HEK293 (cell line): ENCODE measurements around the gene C1QL2.

Source experiments
- GLIS1 ChIP-seq: fragments of 450-650 bp; formaldehyde crosslinking; IDR thresholded peaks from 2 replicates; pipeline ENCODE4 v1.5.1; 2016; ENCODE audit warnings: missing biosample characterization, missing genetic modification characterization
- KLF1 ChIP-seq: fragments of 450-650 bp; formaldehyde crosslinking; IDR thresholded peaks from 2 replicates; pipeline ENCODE4 v1.5.1; 2016; ENCODE audit warnings: missing biosample characterization, missing genetic modification characterization
- KLF16 ChIP-seq: fragments of 450-650 bp; formaldehyde crosslinking; IDR thresholded peaks from 2 replicates; pipeline ENCODE4 v1.5.1; 2017; ENCODE audit warnings: missing biosample characterization, missing genetic modification characterization
- PBX3 ChIP-seq: sonication (generic); formaldehyde crosslinking; IDR thresholded peaks from 2 replicates; pipeline ENCODE4 v1.8.1; 2022; ENCODE audit warnings: mild to moderate bottlenecking, moderate library complexity, missing genetic modification reagents
- PRDM10 ChIP-seq: fragments of 450-650 bp; formaldehyde crosslinking; IDR thresholded peaks from 2 replicates; pipeline ENCODE4 v1.5.1; 2016; ENCODE audit warnings: missing biosample characterization, missing genetic modification characterization
- SCRT2 ChIP-seq: fragments of 450-650 bp; formaldehyde crosslinking; IDR thresholded peaks from 2 replicates; pipeline ENCODE4 v1.5.1; 2016; ENCODE audit warnings: missing biosample characterization, missing genetic modification characterization
- SP2 ChIP-seq: fragments of 450-650 bp; formaldehyde crosslinking; IDR thresholded peaks from 2 replicates; pipeline ENCODE4 v1.5.1; 2016; ENCODE audit warnings: missing biosample characterization, missing genetic modification characterization
- TSHZ1 ChIP-seq: fragments of 450-650 bp; formaldehyde crosslinking; IDR thresholded peaks from 2 replicates; pipeline ENCODE4 v1.5.1; 2016; ENCODE audit warnings: missing biosample characterization, missing genetic modification characterization, borderline replicate concordance
- YY2 ChIP-seq: fragments of 450-650 bp; formaldehyde crosslinking; IDR thresholded peaks from 2 replicates; pipeline ENCODE4 v1.5.1; 2016; ENCODE audit warnings: missing biosample characterization, missing genetic modification characterization
- ZBTB17 ChIP-seq: fragments of 450-650 bp; formaldehyde crosslinking; IDR thresholded peaks from 2 replicates; pipeline ENCODE4 v1.5.1; 2016; ENCODE audit warnings: missing biosample characterization, missing genetic modification characterization
- ZBTB20 ChIP-seq: fragments of 450-650 bp; formaldehyde crosslinking; IDR thresholded peaks from 2 replicates; pipeline ENCODE4 v1.5.1; 2016; ENCODE audit warnings: missing biosample characterization, missing genetic modification characterization
- ZBTB21 ChIP-seq: fragments of 450-650 bp; formaldehyde crosslinking; IDR thresholded peaks from 2 replicates; pipeline ENCODE4 v1.5.1; 2017; ENCODE audit warnings: missing biosample characterization, missing genetic modification characterization
- ZBTB26 ChIP-seq: fragments of 450-650 bp; formaldehyde crosslinking; optimal IDR thresholded peaks from 2 replicates; pipeline ENCODE3; 2016; ENCODE audit warnings: missing biosample characterization, mild to moderate bottlenecking, missing genetic modification characterization
- ZNF155 ChIP-seq: fragments of 450-650 bp; formaldehyde crosslinking; IDR thresholded peaks from 2 replicates; pipeline ENCODE4 v1.5.1; 2016; ENCODE audit warnings: missing biosample characterization, missing genetic modification characterization
- ZNF239 ChIP-seq: fragments of 450-650 bp; formaldehyde crosslinking; IDR thresholded peaks from 2 replicates; pipeline ENCODE4 v1.5.1; 2016; ENCODE audit warnings: missing biosample characterization, missing genetic modification characterization
- ZNF311 ChIP-seq: fragments of 450-650 bp; formaldehyde crosslinking; IDR thresholded peaks from 2 replicates; pipeline ENCODE4 v1.5.1; 2017; ENCODE audit warnings: missing biosample characterization, missing genetic modification characterization, borderline replicate concordance
- ZNF335 ChIP-seq: fragments of 450-650 bp; formaldehyde crosslinking; conservative IDR thresholded peaks from 2 replicates; pipeline ENCODE4 v1.5.1; 2016; ENCODE audit warnings: missing biosample characterization, missing genetic modification characterization
- ZNF521 ChIP-seq: fragments of 450-650 bp; formaldehyde crosslinking; IDR thresholded peaks from 2 replicates; pipeline ENCODE4 v1.5.1; 2017; ENCODE audit warnings: missing biosample characterization, mild to moderate bottlenecking, missing genetic modification characterization
- ZNF529 ChIP-seq: fragments of 450-650 bp; formaldehyde crosslinking; IDR thresholded peaks from 2 replicates; pipeline ENCODE4 v1.5.1; 2017; ENCODE audit warnings: missing genetic modification characterization, missing biosample characterization; ENCODE audit not compliant: insufficient replicate concordance
- ZNF777 ChIP-seq: fragments of 450-650 bp; formaldehyde crosslinking; IDR thresholded peaks from 2 replicates; pipeline ENCODE4 v1.5.1; 2017; ENCODE audit warnings: missing biosample characterization, missing genetic modification characterization, borderline replicate concordance
- ZNF792 ChIP-seq: fragments of 450-650 bp; formaldehyde crosslinking; IDR thresholded peaks from 2 replicates; pipeline ENCODE4 v1.5.1; 2016; ENCODE audit warnings: missing biosample characterization, missing genetic modification characterization
- ZNF837 ChIP-seq: fragments of 450-650 bp; formaldehyde crosslinking; IDR thresholded peaks from 2 replicates; pipeline ENCODE4 v1.5.1; 2016; ENCODE audit warnings: missing biosample characterization, missing genetic modification characterization
- ZSCAN30 ChIP-seq: fragments of 450-650 bp; IDR thresholded peaks from 2 replicates; pipeline ENCODE4 v1.5.1; 2018; ENCODE audit warnings: missing biosample characterization, mild to moderate bottlenecking, missing genetic modification characterization, moderate library complexity
- ZSCAN4 ChIP-seq: fragments of 450-650 bp; formaldehyde crosslinking; IDR thresholded peaks from 2 replicates; pipeline ENCODE4 v1.5.1; 2017; ENCODE audit warnings: missing biosample characterization, missing genetic modification characterization
- ZSCAN5A ChIP-seq: fragments of 450-650 bp; formaldehyde crosslinking; IDR thresholded peaks from 2 replicates; pipeline ENCODE4 v1.5.1; 2016; ENCODE audit warnings: missing biosample characterization, missing genetic modification characterization

C1QL2 gene

GRCh38 chr2:119158563-119159347 is at the start of gene C1QL2 (continued):
- peak; percentile 40 for TF ChIP-seq ZNF335 (tag by site-specific recombination)
- TF ChIP-seq ZNF311 (tag by site-specific recombination) = no peak
- TF ChIP-seq SCRT2 = peak; percentile 94
- no peak for TF ChIP-seq ZNF529
- TF ChIP-seq PBX3 (CRISPR knock-in tag) = no peak
- no peak for TF ChIP-seq ZSCAN30 (tag by site-specific recombination)
- TF ChIP-seq ZBTB26 = peak; percentile 85
- TF ChIP-seq ZNF837 (tag by site-specific recombination) = no peak
- peak; percentile 71 for TF ChIP-seq KLF1
- TF ChIP-seq GLIS1 = peak; percentile 55
- TF ChIP-seq ZNF521 (tag by site-specific recombination) = no peak
- no peak for TF ChIP-seq ZSCAN5A (tag by site-specific recombination)
- TF ChIP-seq PRDM10 = no peak
- TF ChIP-seq ZSCAN4 = no peak
- no peak for TF ChIP-seq SP2
- no peak for TF ChIP-seq ZBTB21 (tag by site-specific recombination)
- TF ChIP-seq ZNF239 (tag by site-specific recombination) = no peak
- peak; percentile 68; the same call in 1 of the 2 replicates for TF ChIP-seq ZBTB20 (tag by site-specific recombination)
- TF ChIP-seq YY2 (tag by site-specific recombination) = no peak
- TF ChIP-seq KLF16 (tag by site-specific recombination) = no peak
- no peak for TF ChIP-seq ZNF155 (tag by site-specific recombination)
- no peak for TF ChIP-seq TSHZ1 (tag by site-specific recombination)
- TF ChIP-seq ZNF792 (tag by site-specific recombination) = no peak
- no peak; the same call in none of the 2 replicates for TF ChIP-seq ZBTB17 (tag by site-specific recombination)
- TF ChIP-seq ZNF777 (tag by site-specific recombination) = no peak
